HepG2 (cell line): Measurements from ENCODE around the gene HPD. TPM values are rescaled to one million over a fixed set of nuclear protein-coding genes. Genes with fewer than 3 reads are reported as not detected.

Experiments used
- AFF4 ChIP-seq: sonication (generic); formaldehyde crosslinking; IDR thresholded peaks from 2 replicates; pipeline ENCODE4 v1.4.0; 2020; ENCODE audit warnings: missing genetic modification reagents
- CCDC6 ChIP-seq: sonication (generic); formaldehyde crosslinking; IDR thresholded peaks from 2 replicates; pipeline ENCODE4 v1.8.1; 2022; ENCODE audit warnings: mild to moderate bottlenecking, missing genetic modification reagents, moderate library complexity
- ESRRA ChIP-seq: sonication (generic); formaldehyde crosslinking; IDR thresholded peaks from 2 replicates; pipeline ENCODE4 v1.5.1; 2020; ENCODE audit warnings: mild to moderate bottlenecking, low read depth, missing genetic modification reagents
- GABPB1 ChIP-seq: IDR thresholded peaks from 2 replicates; pipeline ENCODE4 v1.6.1; 2016; ENCODE audit warnings: mild to moderate bottlenecking, missing genetic modification reagents, moderate library complexity, missing compliant biosample characterization
- KDM6A ChIP-seq: IDR thresholded peaks from 2 replicates; pipeline ENCODE4 v1.6.1; 2016; ENCODE audit warnings: low read depth
- MEIS2 ChIP-seq: sonication (generic); formaldehyde crosslinking; IDR thresholded peaks from 2 replicates; pipeline ENCODE4 v1.9.0; 2021; ENCODE audit warnings: mild to moderate bottlenecking, missing genetic modification reagents
- PAWR ChIP-seq: sonication (generic); formaldehyde crosslinking; IDR thresholded peaks from 2 replicates; pipeline ENCODE4 v1.4.0; 2020; ENCODE audit warnings: missing genetic modification reagents, mild to moderate bottlenecking, borderline replicate concordance
- PREB ChIP-seq: sonication (generic); formaldehyde crosslinking; IDR thresholded peaks from 2 replicates; pipeline ENCODE4 v1.4.0; 2020; ENCODE audit warnings: missing genetic modification reagents
- TSC22D2 ChIP-seq: sonication (generic); formaldehyde crosslinking; IDR thresholded peaks from 2 replicates; pipeline ENCODE4 v1.5.1; 2020; ENCODE audit warnings: missing genetic modification reagents, mild to moderate bottlenecking, borderline replicate concordance
- UBTF ChIP-seq: sonication (generic); formaldehyde crosslinking; IDR thresholded peaks from 2 replicates; pipeline ENCODE4 v1.4.0; 2020; ENCODE audit warnings: mild to moderate bottlenecking, missing genetic modification reagents
- ZBTB3 ChIP-seq: sonication (generic); formaldehyde crosslinking; IDR thresholded peaks from 2 replicates; pipeline ENCODE4 v1.4.0; 2020; ENCODE audit warnings: low read depth, mild to moderate bottlenecking, moderate library complexity, missing genetic modification reagents, borderline replicate concordance
- ZFP1 ChIP-seq: IDR thresholded peaks from 2 replicates; pipeline ENCODE4 v1.6.1; 2016
- ZNF460 ChIP-seq: sonication (generic); formaldehyde crosslinking; IDR thresholded peaks from 2 replicates; pipeline ENCODE4 v1.5.1; 2020; ENCODE audit warnings: missing genetic modification reagents, mild to moderate bottlenecking, borderline replicate concordance
- polyA plus RNA-seq, 8 experiments: library from polyadenylated mRNA; depleted of rRNA in 3 of 8; stranded (reverse) in 7 of 8; unstranded in 1 of 8; fragments of >200 nt; fragmentation: Illumina TruSeq in 4 of 8; extraction: Trizol in 4 of 8; gene quantifications; 2 replicates each; pipeline versions ENCODE4 v1.2.1 to v1.2.3, GENCODE V29; 2011 to 2016; ENCODE audit warnings: low read depth in 4 of 8, missing spikeins in 1 of 8, mixed read lengths in 1 of 8; ENCODE audit not compliant: insufficient read depth in 1 of 8
- total RNA-seq, 5 experiments: library from RNA; depleted of rRNA; stranded (reverse); fragments of >200 nt; fragmentation: Illumina TruSeq; extraction: Trizol; gene quantifications; 2 replicates each; pipeline ENCODE4 v1.2.3, GENCODE V29; 2016; ENCODE audit warnings: low read depth in 1 of 5
- TF ChIP-seq, protein P1 (sequence below): sonication (generic); formaldehyde crosslinking; IDR thresholded peaks from 2 replicates; pipeline ENCODE4 v1.4.0; 2020; ENCODE audit warnings: missing genetic modification reagents
- TF ChIP-seq, protein P2 (sequence below): sonication (generic); formaldehyde crosslinking; IDR thresholded peaks from 2 replicates; pipeline ENCODE4 v1.4.0; 2020; ENCODE audit warnings: missing genetic modification reagents, borderline replicate concordance

HPD gene
- total and polyA plus RNA-seq, 2 of the 13 experiments (the other 11 are each of a cell fraction or from before 2014, with no cell fraction given): 120 to 195 TPM

DNA sequence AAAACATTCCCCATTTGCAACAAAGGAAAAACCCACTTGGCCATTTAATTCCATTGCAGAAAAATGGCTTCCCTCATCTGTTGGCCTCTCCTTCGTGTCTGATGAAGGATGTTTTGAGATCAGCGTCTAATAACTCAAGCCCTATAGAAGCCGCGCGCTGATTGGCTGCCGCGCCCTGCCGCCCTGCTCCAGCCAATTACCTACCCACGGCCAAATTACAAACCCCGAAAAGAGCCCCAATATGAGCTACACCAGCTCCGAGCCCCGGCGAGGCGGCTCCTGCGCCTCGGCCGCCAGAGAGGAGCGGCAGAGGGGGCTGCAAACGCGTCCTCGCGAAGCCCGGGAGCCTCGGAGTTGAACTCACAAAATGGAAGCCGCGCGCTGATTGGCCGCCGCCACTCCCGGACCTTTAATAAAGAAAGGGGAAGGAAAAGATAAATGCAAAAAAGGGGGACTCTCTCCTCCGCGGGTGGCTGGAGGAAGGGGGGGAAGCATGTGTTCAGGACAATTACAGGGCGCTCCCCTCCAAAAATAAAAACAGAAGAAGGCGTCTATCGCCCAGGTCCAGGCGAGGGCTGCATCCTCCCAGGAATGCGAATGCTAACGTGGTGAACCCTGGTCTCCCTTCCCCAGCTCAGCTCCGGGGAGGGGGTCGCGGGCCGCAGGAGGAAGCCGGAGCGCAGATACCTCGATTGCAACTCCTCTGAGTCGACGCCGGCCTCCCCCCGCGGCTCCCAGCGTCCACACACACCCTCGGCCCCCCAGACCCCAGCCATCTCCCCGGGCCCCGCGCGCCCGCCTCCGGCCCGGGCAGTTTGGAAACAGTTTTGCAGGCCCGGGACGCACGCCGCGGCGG lies 55.6 kb downstream of the HPD start (continued):
- TF ChIP-seq, protein P1, sequence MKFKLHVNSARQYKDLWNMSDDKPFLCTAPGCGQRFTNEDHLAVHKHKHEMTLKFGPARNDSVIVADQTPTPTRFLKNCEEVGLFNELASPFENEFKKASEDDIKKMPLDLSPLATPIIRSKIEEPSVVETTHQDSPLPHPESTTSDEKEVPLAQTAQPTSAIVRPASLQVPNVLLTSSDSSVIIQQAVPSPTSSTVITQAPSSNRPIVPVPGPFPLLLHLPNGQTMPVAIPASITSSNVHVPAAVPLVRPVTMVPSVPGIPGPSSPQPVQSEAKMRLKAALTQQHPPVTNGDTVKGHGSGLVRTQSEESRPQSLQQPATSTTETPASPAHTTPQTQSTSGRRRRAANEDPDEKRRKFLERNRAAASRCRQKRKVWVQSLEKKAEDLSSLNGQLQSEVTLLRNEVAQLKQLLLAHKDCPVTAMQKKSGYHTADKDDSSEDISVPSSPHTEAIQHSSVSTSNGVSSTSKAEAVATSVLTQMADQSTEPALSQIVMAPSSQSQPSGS (CRISPR knock-in tag): peak; percentile 53
- peak; percentile 77; the same call in 1 of the 2 replicates for TF ChIP-seq AFF4
- peak; percentile 91 for TF ChIP-seq UBTF (CRISPR knock-in tag)
- TF ChIP-seq ZFP1 (CRISPR knock-in tag): no peak
- TF ChIP-seq KDM6A (CRISPR knock-in tag): no peak
- no peak for TF ChIP-seq MEIS2 (CRISPR knock-in tag)
- peak; percentile 40; the same call in 1 of the 2 replicates for TF ChIP-seq CCDC6 (CRISPR knock-in tag)
- TF ChIP-seq ZBTB3 (CRISPR knock-in tag): 0 out of 2 replicates have a peak, but pooled peaks have one; percentile 53
- no peak for TF ChIP-seq PAWR (CRISPR knock-in tag)
- TF ChIP-seq, protein P2, sequence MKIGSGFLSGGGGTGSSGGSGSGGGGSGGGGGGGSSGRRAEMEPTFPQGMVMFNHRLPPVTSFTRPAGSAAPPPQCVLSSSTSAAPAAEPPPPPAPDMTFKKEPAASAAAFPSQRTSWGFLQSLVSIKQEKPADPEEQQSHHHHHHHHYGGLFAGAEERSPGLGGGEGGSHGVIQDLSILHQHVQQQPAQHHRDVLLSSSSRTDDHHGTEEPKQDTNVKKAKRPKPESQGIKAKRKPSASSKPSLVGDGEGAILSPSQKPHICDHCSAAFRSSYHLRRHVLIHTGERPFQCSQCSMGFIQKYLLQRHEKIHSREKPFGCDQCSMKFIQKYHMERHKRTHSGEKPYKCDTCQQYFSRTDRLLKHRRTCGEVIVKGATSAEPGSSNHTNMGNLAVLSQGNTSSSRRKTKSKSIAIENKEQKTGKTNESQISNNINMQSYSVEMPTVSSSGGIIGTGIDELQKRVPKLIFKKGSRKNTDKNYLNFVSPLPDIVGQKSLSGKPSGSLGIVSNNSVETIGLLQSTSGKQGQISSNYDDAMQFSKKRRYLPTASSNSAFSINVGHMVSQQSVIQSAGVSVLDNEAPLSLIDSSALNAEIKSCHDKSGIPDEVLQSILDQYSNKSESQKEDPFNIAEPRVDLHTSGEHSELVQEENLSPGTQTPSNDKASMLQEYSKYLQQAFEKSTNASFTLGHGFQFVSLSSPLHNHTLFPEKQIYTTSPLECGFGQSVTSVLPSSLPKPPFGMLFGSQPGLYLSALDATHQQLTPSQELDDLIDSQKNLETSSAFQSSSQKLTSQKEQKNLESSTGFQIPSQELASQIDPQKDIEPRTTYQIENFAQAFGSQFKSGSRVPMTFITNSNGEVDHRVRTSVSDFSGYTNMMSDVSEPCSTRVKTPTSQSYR: no peak
- no peak for TF ChIP-seq ZNF460 (CRISPR knock-in tag)
- no peak for TF ChIP-seq ESRRA (CRISPR knock-in tag)
- TF ChIP-seq PREB (CRISPR knock-in tag): no peak
- peak; percentile 72 for TF ChIP-seq GABPB1
- TF ChIP-seq TSC22D2: no peak
